B cell (primary cell): ENCODE measurements around the gene FALEC. TPM values are rescaled to one million over a fixed set of nuclear protein-coding genes. Genes with fewer than 3 reads are reported as not detected.

Source experiments
- ATAC-seq: fragments of 200-7000 bp; cut with Tn5 transposase; one replicate; pipeline ENCODE4 v1.10.0; 2021; ENCODE audit warnings: low read depth, mild to moderate bottlenecking, moderate number of reproducible peaks, moderate library complexity
- CTCF ChIA-PET: fragments of 350-600 bp; sonication (Branson Sonifier 250); formaldehyde crosslinking; loops from one replicate; lab custom pipeline; 2021; ENCODE audit warnings: antibody characterized with exemption, inconsistent platforms; lab: Charles Lee
- POLR2A ChIA-PET: fragments of 350-600 bp; sonication (Branson Sonifier 250); formaldehyde crosslinking; loops from one replicate; lab custom pipeline; 2021; ENCODE audit warnings: antibody characterized with exemption; lab: Charles Lee
- DNase-seq: peaks from one replicate; pipeline ENCODE4 v3.0.0; 2013
- H2AFZ ChIP-seq: 2 replicates; pipeline ENCODE4 v1.6.1; 2012; ENCODE audit warnings: mild to moderate bottlenecking, low read depth, low read length; ENCODE audit not compliant: insufficient read depth, poor library complexity, severe bottlenecking
- H3K27ac ChIP-seq, 2 donors: 1 replicate in 1 of 2; 2 replicates in 1 of 2; pipeline ENCODE4 v1.5.1; 2012 to 2013; ENCODE audit warnings: low read length in 2 of 2, mild to moderate bottlenecking in 2 of 2, moderate library complexity in 1 of 2
- H3K27me3 ChIP-seq, 4 experiments: fragments of 200-600 bp in 1 of 4; sonication (generic) in 1 of 4; replicated peaks in 1 of 4; 1 replicate in 2 of 4; 2 replicates in 2 of 4; pipeline versions ENCODE4 v1.6.1 to v1.7.0; 2013 to 2016; ENCODE audit warnings: low read length in 3 of 4, mild to moderate bottlenecking in 2 of 4, mixed read lengths in 1 of 4, moderate library complexity in 1 of 4; ENCODE audit not compliant: insufficient read depth in 4 of 4, control insufficient read depth in 3 of 4; ENCODE audit errors: control extremely low read depth in 1 of 4
- H3K36me3 ChIP-seq, 2 experiments: replicated peaks in 1 of 2; 1 replicate in 1 of 2; 2 replicates in 1 of 2; pipeline versions ENCODE4 v1.6.1 to v1.7.1; 2013; ENCODE audit warnings: low read length in 1 of 2; ENCODE audit not compliant: insufficient read depth in 2 of 2, control insufficient read depth in 1 of 2; ENCODE audit errors: control extremely low read depth in 1 of 2, extremely low read depth in 1 of 2
- H3K4me1 ChIP-seq, 2 donors: fragments of 200-600 bp in 1 of 2; sonication (generic) in 1 of 2; 1 replicate in 1 of 2; 2 replicates in 1 of 2; pipeline versions ENCODE4 v1.5.1 to v1.6.1; 2013 to 2017; ENCODE audit warnings: low read length in 2 of 2; ENCODE audit not compliant: control insufficient read depth in 2 of 2, insufficient read depth in 2 of 2
- H3K4me2 ChIP-seq: replicated peaks from 2 replicates; pipeline ENCODE3; 2012; ENCODE audit warnings: mild to moderate bottlenecking, low read depth, low read length; ENCODE audit not compliant: poor library complexity, severe bottlenecking
- H3K4me3 ChIP-seq, 5 experiments: fragments of 200-600 bp in 1 of 5; sonication (generic) in 1 of 5; 1 replicate in 3 of 5; 2 replicates in 2 of 5; pipeline versions ENCODE4 v1.5.1 to v1.7.0; 2011 to 2016; ENCODE audit warnings: low read length in 4 of 5, mild to moderate bottlenecking in 4 of 5, low read depth in 2 of 5, control low read depth in 1 of 5, moderate library complexity in 1 of 5; ENCODE audit not compliant: insufficient read depth in 1 of 5; ENCODE audit errors: control extremely low read depth in 1 of 5, extremely low read depth in 1 of 5
- H3K79me2 ChIP-seq: fragments of 200-600 bp; sonication (generic); one replicate; pipeline ENCODE4 v1.6.0; 2016; ENCODE audit warnings: low read length; ENCODE audit not compliant: control insufficient read depth, insufficient read depth
- H3K9ac ChIP-seq: fragments of 200-600 bp; sonication (generic); 2 replicates; pipeline ENCODE4 v1.6.1; 2017; ENCODE audit warnings: mild to moderate bottlenecking, low read length, moderate library complexity
- H3K9me3 ChIP-seq, 3 donors: one replicate each; pipeline versions ENCODE4 v1.6.1 to v1.7.1; 2013; ENCODE audit warnings: low read length in 2 of 3; ENCODE audit not compliant: control insufficient read depth in 2 of 3, insufficient read depth in 1 of 3; ENCODE audit errors: control extremely low read depth in 1 of 3
- H4K20me1 ChIP-seq: 2 replicates; pipeline ENCODE4 v1.6.0; 2012; ENCODE audit warnings: mild to moderate bottlenecking, low read length; ENCODE audit not compliant: insufficient read depth, control insufficient read depth, poor library complexity, severe bottlenecking
- H3K27ac Mint-ChIP-seq: one replicate; pipeline ENCODE4 v1.8.0; 2021; ENCODE audit warnings: mixed read lengths
- H3K27me3 Mint-ChIP-seq: one replicate; pipeline ENCODE4 v1.8.0; 2021; ENCODE audit warnings: mixed read lengths
- H3K4me1 Mint-ChIP-seq: one replicate; pipeline ENCODE4 v1.8.0; 2021; ENCODE audit warnings: mixed read lengths
- H3K4me3 Mint-ChIP-seq: one replicate; pipeline ENCODE4 v1.8.0; 2021; ENCODE audit warnings: mixed read lengths
- H3K9me3 Mint-ChIP-seq: one replicate; pipeline ENCODE4 v1.8.0; 2022; ENCODE audit warnings: mixed read lengths; ENCODE audit not compliant: insufficient read depth
- EZH2 ChIP-seq: IDR thresholded peaks from 2 replicates; pipeline ENCODE4 v1.6.1; 2012; ENCODE audit warnings: borderline replicate concordance, low read depth, mild to moderate bottlenecking, moderate library complexity, low read length; ENCODE audit not compliant: insufficient read depth, poor library complexity, severe bottlenecking
- WGBS: methylation state at CpG from one replicate; pipeline ENCODE4 v1.1.5; 2013; ENCODE audit warnings: missing lambda C conversion rate; ENCODE audit not compliant: insufficient coverage; 5-methylcytosine and 5-hydroxymethylcytosine counted together
- intact Hi-C: fragments of 100-400 bp; cut with micrococcal nuclease; formaldehyde crosslinking; loops from one replicate; pipeline ENCODE4 v1.10.0; 2022
- polyA plus RNA-seq: library from polyadenylated mRNA; depleted of rRNA; stranded (reverse); fragments of >200 nt; gene quantifications from 2 replicates; pipeline ENCODE4 v1.2.3, GENCODE V29; 2012
- total RNA-seq, 2 donors: library from RNA; stranded (reverse); fragments of 120-200 nt in 1 of 2; gene quantifications; 1 replicate in 1 of 2; 2 replicates in 1 of 2; pipeline versions ENCODE4 v1.2.3 to v1.2.4, GENCODE V29; 2013 to 2022
- TF ChIP-seq, protein P1 (sequence below): fragments of 200-600 bp; IDR thresholded peaks from one replicate; pipeline ENCODE4 v1.8.0; 2022; ENCODE audit warnings: antibody characterized with exemption, mild to moderate bottlenecking

Gene FALEC
- total and polyA plus RNA-seq, 2 donors (not counting 1 experiment from before 2014, with no cell fraction given) = 1.1 to 2.6 TPM

- Histone ChIP-seq H3K4me3 (no peak overlapping the region), H2AFZ (peak overlapping the region; percentile 9), H3K9ac (no peak overlapping the region), H4K20me1 (no peaks in the 10 kb centered on the region), H3K4me2 (no peak overlapping the region), H3K27ac (no peak overlapping the region), H3K4me1 (peaks cover 7 to 10% of the 10 kb centered on the region in 2 donors), H3K36me3 (peaks cover 4 to 8% of the 10 kb centered on the region in 2 experiments), H3K9me3 (no peaks in the 10 kb centered on the region), H3K27me3 (no peaks in the 10 kb centered on the region), H3K79me2 (peaks cover 13% of the 10 kb centered on the region)
- Mint-ChIP-seq H3K9me3 (no peaks in the 10 kb centered on the region), H3K4me1 (peaks cover 16% of the 10 kb centered on the region), H3K27ac (no peak overlapping the region), H3K4me3 (peak overlapping the region; percentile 53), H3K27me3 (no peaks in the 10 kb centered on the region)
- POLR2A ChIA-PET = interaction anchor here (0.7 kb wide), 1 partner anchor 418 kb away, joined by 9 read pairs; no protein-coding TSS in a partner anchor
- ATAC-seq (no peak), DNase-seq (no peak)
- TF ChIP-seq, protein P1, sequence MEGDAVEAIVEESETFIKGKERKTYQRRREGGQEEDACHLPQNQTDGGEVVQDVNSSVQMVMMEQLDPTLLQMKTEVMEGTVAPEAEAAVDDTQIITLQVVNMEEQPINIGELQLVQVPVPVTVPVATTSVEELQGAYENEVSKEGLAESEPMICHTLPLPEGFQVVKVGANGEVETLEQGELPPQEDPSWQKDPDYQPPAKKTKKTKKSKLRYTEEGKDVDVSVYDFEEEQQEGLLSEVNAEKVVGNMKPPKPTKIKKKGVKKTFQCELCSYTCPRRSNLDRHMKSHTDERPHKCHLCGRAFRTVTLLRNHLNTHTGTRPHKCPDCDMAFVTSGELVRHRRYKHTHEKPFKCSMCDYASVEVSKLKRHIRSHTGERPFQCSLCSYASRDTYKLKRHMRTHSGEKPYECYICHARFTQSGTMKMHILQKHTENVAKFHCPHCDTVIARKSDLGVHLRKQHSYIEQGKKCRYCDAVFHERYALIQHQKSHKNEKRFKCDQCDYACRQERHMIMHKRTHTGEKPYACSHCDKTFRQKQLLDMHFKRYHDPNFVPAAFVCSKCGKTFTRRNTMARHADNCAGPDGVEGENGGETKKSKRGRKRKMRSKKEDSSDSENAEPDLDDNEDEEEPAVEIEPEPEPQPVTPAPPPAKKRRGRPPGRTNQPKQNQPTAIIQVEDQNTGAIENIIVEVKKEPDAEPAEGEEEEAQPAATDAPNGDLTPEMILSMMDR = no peak
- no peak for TF ChIP-seq EZH2
- WGBS = no CpG with 5 or more reads among the region's 2 CpGs
- intact Hi-C loops = loop anchor here (10.0 kb wide), 1 partner anchor 680 kb away; the partner anchor contains the start of genes LYSMD1 and SCNM1
- CTCF ChIA-PET = no interaction called here
Observed at GRCh38 chr1:150484861-150485260, 30.7 kb upstream of the FALEC start.
